GM12873 (cell line): ENCODE measurements around the gene SPEF2.

Experiments used
- TF ChIP-seq, protein P1 (sequence below): IDR thresholded peaks from 2 replicates; pipeline ENCODE4 v1.5.1; 2012; ENCODE audit warnings: low read depth, mild to moderate bottlenecking, moderate library complexity, low read length, control low read depth; ENCODE audit not compliant: insufficient read depth; ENCODE audit errors: missing control alignments

The SPEF2 gene, protein sequence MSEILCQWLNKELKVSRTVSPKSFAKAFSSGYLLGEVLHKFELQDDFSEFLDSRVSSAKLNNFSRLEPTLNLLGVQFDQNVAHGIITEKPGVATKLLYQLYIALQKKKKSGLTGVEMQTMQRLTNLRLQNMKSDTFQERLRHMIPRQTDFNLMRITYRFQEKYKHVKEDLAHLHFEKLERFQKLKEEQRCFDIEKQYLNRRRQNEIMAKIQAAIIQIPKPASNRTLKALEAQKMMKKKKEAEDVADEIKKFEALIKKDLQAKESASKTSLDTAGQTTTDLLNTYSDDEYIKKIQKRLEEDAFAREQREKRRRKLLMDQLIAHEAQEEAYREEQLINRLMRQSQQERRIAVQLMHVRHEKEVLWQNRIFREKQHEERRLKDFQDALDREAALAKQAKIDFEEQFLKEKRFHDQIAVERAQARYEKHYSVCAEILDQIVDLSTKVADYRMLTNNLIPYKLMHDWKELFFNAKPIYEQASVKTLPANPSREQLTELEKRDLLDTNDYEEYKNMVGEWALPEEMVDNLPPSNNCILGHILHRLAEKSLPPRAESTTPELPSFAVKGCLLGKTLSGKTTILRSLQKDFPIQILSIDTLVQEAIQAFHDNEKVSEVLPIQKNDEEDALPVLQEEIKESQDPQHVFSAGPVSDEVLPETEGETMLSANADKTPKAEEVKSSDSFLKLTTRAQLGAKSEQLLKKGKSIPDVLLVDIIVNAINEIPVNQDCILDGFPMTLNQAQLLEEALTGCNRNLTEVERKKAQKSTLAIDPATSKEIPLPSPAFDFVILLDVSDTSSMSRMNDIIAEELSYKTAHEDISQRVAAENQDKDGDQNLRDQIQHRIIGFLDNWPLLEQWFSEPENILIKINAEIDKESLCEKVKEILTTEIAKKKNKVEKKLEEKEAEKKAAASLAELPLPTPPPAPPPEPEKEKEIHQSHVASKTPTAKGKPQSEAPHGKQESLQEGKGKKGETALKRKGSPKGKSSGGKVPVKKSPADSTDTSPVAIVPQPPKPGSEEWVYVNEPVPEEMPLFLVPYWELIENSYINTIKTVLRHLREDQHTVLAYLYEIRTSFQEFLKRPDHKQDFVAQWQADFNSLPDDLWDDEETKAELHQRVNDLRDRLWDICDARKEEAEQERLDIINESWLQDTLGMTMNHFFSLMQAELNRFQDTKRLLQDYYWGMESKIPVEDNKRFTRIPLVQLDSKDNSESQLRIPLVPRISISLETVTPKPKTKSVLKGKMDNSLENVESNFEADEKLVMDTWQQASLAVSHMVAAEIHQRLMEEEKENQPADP (N-terminal part only)

DNA sequence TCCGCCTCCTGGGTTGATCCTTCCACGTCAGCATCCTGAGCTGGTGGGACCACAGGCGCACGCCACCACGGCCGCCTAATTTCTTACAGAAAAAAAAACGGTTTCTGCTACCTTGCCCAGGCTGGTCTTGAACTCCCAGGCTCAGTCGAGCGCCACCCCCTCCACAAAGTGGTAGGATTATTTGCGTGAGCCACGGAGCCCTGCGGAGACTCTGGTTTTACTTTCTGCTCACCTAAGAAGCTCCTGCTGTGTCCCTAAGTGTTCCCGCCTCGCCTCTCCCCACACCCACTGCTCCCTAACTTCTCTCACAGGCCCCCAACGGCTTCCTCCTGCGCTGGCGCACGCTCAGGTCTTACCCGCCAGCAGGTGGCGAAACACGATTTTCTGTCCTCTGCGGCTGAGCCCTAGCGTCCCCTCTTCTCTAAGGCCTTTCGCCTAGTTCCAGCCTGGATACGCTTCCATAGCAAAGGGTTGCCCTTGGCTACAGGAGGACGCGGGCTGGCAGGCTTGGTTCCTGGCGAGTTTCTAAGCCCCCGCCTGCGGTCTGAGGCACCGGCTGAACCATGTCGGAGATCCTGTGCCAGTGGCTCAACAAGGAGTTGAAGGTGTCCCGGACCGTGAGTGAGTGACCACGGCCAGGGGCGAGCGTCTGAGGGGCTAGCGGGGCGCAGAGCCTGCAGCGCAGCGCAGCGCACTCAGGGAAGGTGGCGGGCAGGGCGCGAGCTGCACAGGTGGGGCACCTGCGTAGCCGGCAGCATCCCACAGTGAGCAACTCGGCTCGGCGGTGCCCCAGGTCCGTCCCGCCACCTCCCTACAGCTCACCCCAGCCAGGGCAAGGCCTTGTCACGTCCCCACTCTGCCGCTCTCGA, at the start of gene SPEF2:
SPEF2 (plus strand) TSS at position 429 of the 869 bp plus-strand sequence; CDS start at position 564, 135 bp downstream.
- TF ChIP-seq, protein P1, sequence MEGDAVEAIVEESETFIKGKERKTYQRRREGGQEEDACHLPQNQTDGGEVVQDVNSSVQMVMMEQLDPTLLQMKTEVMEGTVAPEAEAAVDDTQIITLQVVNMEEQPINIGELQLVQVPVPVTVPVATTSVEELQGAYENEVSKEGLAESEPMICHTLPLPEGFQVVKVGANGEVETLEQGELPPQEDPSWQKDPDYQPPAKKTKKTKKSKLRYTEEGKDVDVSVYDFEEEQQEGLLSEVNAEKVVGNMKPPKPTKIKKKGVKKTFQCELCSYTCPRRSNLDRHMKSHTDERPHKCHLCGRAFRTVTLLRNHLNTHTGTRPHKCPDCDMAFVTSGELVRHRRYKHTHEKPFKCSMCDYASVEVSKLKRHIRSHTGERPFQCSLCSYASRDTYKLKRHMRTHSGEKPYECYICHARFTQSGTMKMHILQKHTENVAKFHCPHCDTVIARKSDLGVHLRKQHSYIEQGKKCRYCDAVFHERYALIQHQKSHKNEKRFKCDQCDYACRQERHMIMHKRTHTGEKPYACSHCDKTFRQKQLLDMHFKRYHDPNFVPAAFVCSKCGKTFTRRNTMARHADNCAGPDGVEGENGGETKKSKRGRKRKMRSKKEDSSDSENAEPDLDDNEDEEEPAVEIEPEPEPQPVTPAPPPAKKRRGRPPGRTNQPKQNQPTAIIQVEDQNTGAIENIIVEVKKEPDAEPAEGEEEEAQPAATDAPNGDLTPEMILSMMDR, result peak; percentile 46

DNA sequence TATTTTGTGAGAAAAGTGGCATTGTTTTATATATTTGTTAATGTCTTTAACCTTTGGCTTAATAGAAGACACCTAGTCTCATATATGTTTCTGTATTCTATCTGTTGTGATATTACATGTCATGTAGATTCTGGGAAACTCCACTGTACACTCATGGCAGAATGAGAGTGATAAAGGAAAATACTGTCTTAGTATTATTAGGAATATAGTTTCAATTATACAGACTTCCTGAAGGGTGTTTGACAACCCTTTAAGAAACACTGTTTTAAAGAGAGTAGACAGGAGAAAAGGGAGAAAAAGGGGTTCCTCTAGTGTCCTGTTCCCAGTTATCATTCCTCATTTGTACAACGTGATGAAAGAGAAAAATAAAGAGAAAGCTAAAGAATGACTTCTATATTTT, 42.1 kb upstream of the SPEF2 start:
- TF ChIP-seq, protein P1, result no peak

DNA sequence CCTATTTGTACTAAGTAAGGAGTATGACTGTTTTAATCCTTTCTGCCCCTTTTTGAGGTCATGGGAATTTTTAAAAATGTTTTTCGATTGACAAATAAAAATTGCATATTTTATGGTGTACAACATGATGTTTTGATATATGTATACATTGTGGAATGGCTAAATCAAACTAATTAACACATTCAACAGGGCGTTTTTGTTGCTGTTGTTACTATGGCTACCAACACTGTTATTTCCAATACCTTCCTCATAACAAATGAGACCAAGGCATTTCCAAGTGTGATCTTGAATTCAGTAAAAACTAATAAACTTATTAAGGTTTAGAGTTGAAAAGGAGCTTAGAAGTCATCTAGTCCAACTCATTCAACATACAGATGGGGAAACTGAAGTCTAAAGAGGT, 30.2 kb upstream of the SPEF2 start:
- TF ChIP-seq, protein P1, result no peak

DNA sequence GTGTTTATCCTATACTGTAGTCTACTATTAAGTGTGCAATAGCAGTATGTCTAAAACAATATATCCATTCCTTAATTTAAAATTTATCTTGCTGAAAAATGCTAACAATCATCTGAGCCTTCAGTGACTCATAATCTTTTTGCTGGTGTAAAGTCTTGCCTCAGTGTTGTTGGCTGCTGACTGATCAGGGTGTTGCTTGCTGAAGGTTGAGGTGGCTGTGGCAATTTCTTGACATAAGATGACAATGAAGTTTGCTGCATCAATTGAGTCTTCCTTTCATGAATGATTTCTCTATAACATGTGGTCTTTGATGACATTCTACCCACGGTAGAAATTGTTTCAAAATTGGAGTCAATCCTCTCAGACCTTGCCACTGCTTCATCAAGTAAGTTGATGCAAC, 24.3 kb upstream of the SPEF2 start:
- TF ChIP-seq, protein P1, result no peak

DNA sequence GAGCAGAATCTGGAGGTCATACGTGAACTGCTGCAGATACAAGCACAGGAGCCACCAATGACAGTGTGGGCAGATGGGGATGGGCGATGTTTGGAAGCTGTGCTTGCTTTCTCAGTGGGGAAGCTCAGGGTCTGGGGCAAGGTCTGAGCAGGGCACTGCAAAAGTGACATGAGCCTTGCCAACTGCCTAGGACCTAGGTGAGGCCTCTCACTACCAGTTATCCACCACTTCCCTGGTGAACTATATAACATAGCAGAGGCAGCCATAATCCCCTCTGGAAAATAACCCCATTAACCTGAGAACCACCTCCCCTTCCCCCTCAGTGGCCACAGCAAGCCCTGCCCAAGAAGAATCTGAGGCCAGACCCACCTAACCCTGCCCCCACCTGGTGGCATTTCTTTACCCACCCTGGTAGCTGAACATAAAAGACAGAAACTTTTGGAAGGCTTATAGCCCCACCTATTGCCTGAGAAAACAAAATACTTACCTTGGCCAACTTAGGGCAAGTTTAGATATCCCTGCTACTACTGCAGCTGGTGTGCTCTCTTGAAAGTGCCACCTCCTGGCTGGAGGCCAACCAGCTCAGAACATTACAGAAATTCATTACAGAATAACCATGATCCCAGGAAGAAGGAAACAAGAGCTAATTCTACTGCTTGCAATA, 18.8 kb upstream of the SPEF2 start:
- TF ChIP-seq, protein P1, result no peak

DNA sequence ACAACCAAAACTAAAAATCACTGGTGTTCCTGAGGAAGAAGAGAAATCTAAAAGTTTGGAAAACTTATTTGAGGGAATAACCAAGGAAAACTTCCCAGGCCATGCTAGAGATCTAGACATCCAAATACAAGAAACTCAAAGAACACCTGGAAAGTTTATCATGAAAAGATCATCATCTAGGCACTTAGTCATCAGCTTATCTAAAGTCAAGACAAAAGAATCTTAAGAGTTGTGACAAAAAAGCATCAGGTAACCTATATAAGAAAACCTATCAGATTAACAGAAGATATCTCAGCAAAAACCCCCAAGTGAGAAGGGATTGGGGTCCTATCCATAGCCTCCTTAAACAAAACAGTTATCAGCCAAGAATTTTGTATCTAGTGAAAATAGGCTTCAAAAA, 17.1 kb upstream of the SPEF2 start:
- TF ChIP-seq, protein P1, result no peak
